H1 (cell line): ENCODE results near the gene PDE9A. TPM values are rescaled to one million over a fixed set of nuclear protein-coding genes. Genes with fewer than 3 reads are reported as not detected.
A peak's percentile ranks its signal among the peaks of the same experiment; 100 is the strongest.

ENCODE experiments used
- CTCF ChIA-PET: fragments of 300-600 bp; sonication (Branson Sonifier 250); formaldehyde crosslinking; loops from one replicate; lab custom pipeline; 2021; ENCODE audit not compliant: partially characterized antibody; lab: Charles Lee
- POLR2A ChIA-PET: fragments of 300-600 bp; sonication (Branson Sonifier 250); formaldehyde crosslinking; loops from one replicate; lab custom pipeline; 2021; ENCODE audit warnings: inconsistent platforms; ENCODE audit not compliant: partially characterized antibody; lab: Charles Lee
- DNase-seq, 2 experiments: peaks; one replicate each; pipeline versions ENCODE4 v3.0.0 to v3.0.0-alpha.2; 2010 to 2022; ENCODE audit warnings: low spot score in 2 of 2, low read depth in 1 of 2, mixed read lengths in 1 of 2
- FAIRE-seq: peaks from 2 replicates; lab custom pipeline; 2011; peaks lifted over from hg19 to GRCh38; lab: Jason Lieb, UNC
- H2AFZ ChIP-seq: 2 replicates; pipeline ENCODE4 v1.8.1; 2012; ENCODE audit warnings: low read length, inconsistent platforms
- H2AK5ac ChIP-seq: 2 replicates; pipeline ENCODE4 v1.6.1; 2013; ENCODE audit warnings: low read depth, low read length
- H2BK120ac ChIP-seq: replicated peaks from 2 replicates; pipeline ENCODE3; 2013; ENCODE audit warnings: low read depth, low read length, inconsistent platforms
- H2BK12ac ChIP-seq: 2 replicates; pipeline ENCODE4 v1.6.1; 2013; ENCODE audit warnings: low read depth, low read length
- H2BK15ac ChIP-seq: 2 replicates; pipeline ENCODE4 v1.6.1; 2013; ENCODE audit warnings: low read length
- H2BK20ac ChIP-seq: 2 replicates; pipeline ENCODE4 v1.6.1; 2013; ENCODE audit warnings: low read length
- H2BK5ac ChIP-seq: 2 replicates; pipeline ENCODE4 v1.6.1; 2013; ENCODE audit warnings: low read depth, low read length
- H3K14ac ChIP-seq: 2 replicates; pipeline ENCODE4 v1.6.1; 2013; ENCODE audit warnings: inconsistent platforms; ENCODE audit not compliant: insufficient read length
- H3K18ac ChIP-seq: 2 replicates; pipeline ENCODE4 v1.6.1; 2013; ENCODE audit warnings: low read length; ENCODE audit errors: extremely low read depth
- H3K23ac ChIP-seq: 2 replicates; pipeline ENCODE4 v1.6.1; 2013; ENCODE audit warnings: inconsistent platforms; ENCODE audit not compliant: insufficient read length
- H3K23me2 ChIP-seq: 2 replicates; pipeline ENCODE4 v1.6.1; 2013; ENCODE audit warnings: low read depth, low read length
- H3K27ac ChIP-seq: 2 replicates; pipeline ENCODE4 v1.6.1; 2011; ENCODE audit warnings: low read depth, low read length, inconsistent platforms
- H3K27me3 ChIP-seq, 4 experiments: replicated peaks in 1 of 4; 1 replicate in 1 of 4; 2 replicates in 3 of 4; pipeline versions ENCODE4 v1.6.1 to v1.8.1; 2011 to 2013; ENCODE audit warnings: low read length in 3 of 4, mild to moderate bottlenecking in 3 of 4, inconsistent platforms in 2 of 4, mixed read lengths in 2 of 4, moderate library complexity in 1 of 4; ENCODE audit not compliant: control insufficient read depth in 3 of 4, insufficient read depth in 3 of 4; ENCODE audit errors: extremely low read depth in 1 of 4
- H3K36me3 ChIP-seq, 4 experiments: 2 replicates each; pipeline versions ENCODE4 v1.6.1 to v1.8.1; 2011 to 2013; ENCODE audit warnings: mild to moderate bottlenecking in 4 of 4, low read length in 3 of 4, moderate library complexity in 2 of 4, control low read depth in 1 of 4, inconsistent platforms in 1 of 4; ENCODE audit not compliant: insufficient read depth in 4 of 4, control insufficient read depth in 2 of 4
- H3K4ac ChIP-seq: replicated peaks from 2 replicates; pipeline ENCODE3; 2013; ENCODE audit warnings: low read length, low read depth, mixed read lengths, inconsistent platforms; ENCODE audit not compliant: insufficient read length
- H3K4me1 ChIP-seq, 4 experiments: replicated peaks in 1 of 4; 1 replicate in 1 of 4; 2 replicates in 3 of 4; pipeline versions ENCODE4 v1.6.1 to v1.8.1; 2011 to 2013; ENCODE audit warnings: low read length in 3 of 4, inconsistent platforms in 2 of 4, mixed read lengths in 1 of 4; ENCODE audit not compliant: insufficient read depth in 4 of 4, control insufficient read depth in 3 of 4
- H3K4me2 ChIP-seq, 2 experiments: 2 replicates each; pipeline versions ENCODE4 v1.6.1 to v1.8.1; 2011 to 2013; ENCODE audit warnings: low read depth in 2 of 2, low read length in 2 of 2, control low read depth in 1 of 2, inconsistent platforms in 1 of 2, mild to moderate bottlenecking in 1 of 2; ENCODE audit not compliant: insufficient read depth in 1 of 2
- H3K4me3 ChIP-seq, 4 experiments: fragments of 200-600, 300-600 bp in 1 of 4; sonication (generic), shearing (Covaris generic), sonication (Bioruptor Twin) in 1 of 4; 2 replicates each; pipeline versions ENCODE4 v1.5.1 to v1.8.1; 2011 to 2016; ENCODE audit warnings: low read length in 4 of 4, low read depth in 3 of 4, control low read depth in 2 of 4, inconsistent platforms in 2 of 4, mild to moderate bottlenecking in 2 of 4, mixed read lengths in 1 of 4, moderate library complexity in 1 of 4; ENCODE audit not compliant: insufficient read depth in 2 of 4; ENCODE audit errors: extremely low read depth in 1 of 4
- H3K56ac ChIP-seq: replicated peaks from 2 replicates; pipeline ENCODE3; 2013; ENCODE audit warnings: low read depth, mild to moderate bottlenecking, mixed read lengths, low read length, inconsistent platforms; ENCODE audit not compliant: insufficient read length
- H3K79me1 ChIP-seq: 2 replicates; pipeline ENCODE4 v1.6.1; 2013; ENCODE audit warnings: low read depth, low read length, control low read depth
- H3K79me2 ChIP-seq, 2 experiments: 2 replicates each; pipeline versions ENCODE4 v1.6.1 to v1.8.1; 2012 to 2013; ENCODE audit warnings: low read length in 2 of 2, mild to moderate bottlenecking in 2 of 2, inconsistent platforms in 1 of 2; ENCODE audit not compliant: insufficient read depth in 2 of 2, control insufficient read depth in 1 of 2
- H3K9ac ChIP-seq, 4 experiments: replicated peaks in 1 of 4; 1 replicate in 1 of 4; 2 replicates in 3 of 4; pipeline versions ENCODE4 v1.6.1 to v1.8.1; 2011 to 2013; ENCODE audit warnings: low read depth in 3 of 4, low read length in 3 of 4, control low read depth in 2 of 4, mild to moderate bottlenecking in 2 of 4, moderate library complexity in 2 of 4, inconsistent platforms in 1 of 4; ENCODE audit errors: extremely low read depth in 1 of 4
- H3K9me3 ChIP-seq, 2 experiments: 2 replicates each; pipeline versions ENCODE4 v1.6.1 to v1.8.1; 2012 to 2013; ENCODE audit warnings: mild to moderate bottlenecking in 2 of 2, moderate library complexity in 2 of 2, control low read depth in 1 of 2, inconsistent platforms in 1 of 2, low read depth in 1 of 2, low read length in 1 of 2, mixed read lengths in 1 of 2; ENCODE audit not compliant: insufficient read depth in 2 of 2
- H4K20me1 ChIP-seq, 2 experiments: replicated peaks in 1 of 2; 2 replicates each; pipeline versions ENCODE3 to v1.8.1; 2011 to 2013; ENCODE audit warnings: inconsistent platforms in 2 of 2, low read length in 2 of 2, mild to moderate bottlenecking in 1 of 2; ENCODE audit not compliant: insufficient read depth in 2 of 2, control insufficient read depth in 1 of 2
- H4K5ac ChIP-seq: 2 replicates; pipeline ENCODE4 v1.6.1; 2013; ENCODE audit warnings: low read length, low read depth, mixed read lengths, inconsistent platforms; ENCODE audit not compliant: insufficient read length
- H4K8ac ChIP-seq: 2 replicates; pipeline ENCODE4 v1.8.0; 2013; ENCODE audit warnings: mild to moderate bottlenecking, moderate library complexity, low read length, inconsistent platforms; ENCODE audit not compliant: insufficient read depth; ENCODE audit errors: extremely low read depth
- H4K91ac ChIP-seq: replicated peaks from 2 replicates; pipeline ENCODE3; 2013; ENCODE audit warnings: low read length, mixed read lengths, inconsistent platforms; ENCODE audit not compliant: insufficient read length
- ASH2L ChIP-seq: fragments of 200-600, 300-600 bp; sonication (generic); IDR thresholded peaks from one replicate; pipeline ENCODE4 v1.7.1; 2017; ENCODE audit warnings: low read length
- PHF8 ChIP-seq: fragments of 200-600 bp; sonication (generic); conservative IDR thresholded peaks from 2 replicates; pipeline ENCODE4 v1.7.1; 2012; ENCODE audit warnings: low read depth, mild to moderate bottlenecking, inconsistent platforms, low read length, moderate library complexity
- POLR2A ChIP-seq, 2 experiments: IDR thresholded peaks; 1 replicate in 1 of 2; 2 replicates in 1 of 2; pipeline ENCODE4 v1.6.1; 2011; ENCODE audit warnings: low read depth in 2 of 2, low read length in 2 of 2, mild to moderate bottlenecking in 2 of 2; ENCODE audit errors: control extremely low read depth in 1 of 2
- POLR2AphosphoS5 ChIP-seq: IDR thresholded peaks from 2 replicates; pipeline ENCODE4 v1.6.1; 2011; ENCODE audit warnings: low read depth, low read length
- RFX5 ChIP-seq: IDR thresholded peaks from 2 replicates; pipeline ENCODE4 v1.6.1; 2011; ENCODE audit warnings: low read depth, low read length, improper control_type of control experiment, borderline replicate concordance
- RXRA ChIP-seq: IDR thresholded peaks from 2 replicates; pipeline ENCODE4 v1.6.1; 2011; ENCODE audit warnings: low read depth, mild to moderate bottlenecking, low read length, moderate library complexity; ENCODE audit not compliant: insufficient read depth
- SP4 ChIP-seq: IDR thresholded peaks from 2 replicates; pipeline ENCODE4 v1.6.1; 2012; ENCODE audit warnings: low read length, inconsistent platforms
- SRF ChIP-seq: IDR thresholded peaks from 2 replicates; pipeline ENCODE4 v1.6.1; 2011; ENCODE audit warnings: mild to moderate bottlenecking, low read depth, low read length, moderate library complexity
- TBP ChIP-seq: IDR thresholded peaks from 2 replicates; pipeline ENCODE4 v1.6.1; 2011; ENCODE audit warnings: low read depth, low read length, improper control_type of control experiment
- WGBS, 2 experiments: shearing (Covaris generic) in 1 of 2; methylation state at CpG; one replicate each; pipeline versions ENCODE4 v1.1.6 to v1.1.7; 2013 to 2015; ENCODE audit warnings: low lambda C conversion rate in 2 of 2, mixed read lengths in 2 of 2, inconsistent platforms in 1 of 2, low coverage in 1 of 2, missing lambda C conversion rate in 1 of 2; ENCODE audit not compliant: insufficient replicate concordance in 2 of 2, insufficient coverage in 1 of 2, insufficient read length in 1 of 2; ENCODE audit errors: extremely low coverage in 1 of 2, missing lambda C conversion rate in 1 of 2; 5-methylcytosine and 5-hydroxymethylcytosine counted together
- polyA plus RNA-seq, 7 experiments: library from polyadenylated mRNA; depleted of rRNA in 3 of 7; stranded (reverse) in 5 of 7; unstranded in 2 of 7; fragments of >200 nt in 5 of 7; fragments of 200-250 nt in 2 of 7; gene quantifications; 1 replicate in 5 of 7; 2 replicates in 1 of 7; 4 replicates in 1 of 7; pipeline versions ENCODE4 v1.2.1 to v1.2.3, GENCODE V29; 2011 to 2013; ENCODE audit warnings: missing spikeins in 2 of 7, mixed read lengths in 2 of 7
- total RNA-seq: library from RNA; stranded (reverse); fragmentation: NEBNext Ultra II Directional; extraction: Animal tissue kit (Norgen Biotek cat#: 25700); gene quantifications from 2 replicates; pipeline ENCODE4 v1.2.1, GENCODE V29; 2021
- TF ChIP-seq, protein P1 (sequence below), 3 experiments: IDR thresholded peaks; 1 replicate in 2 of 3; 2 replicates in 1 of 3; pipeline versions ENCODE4 v1.5.1 to v1.6.1; 2011; ENCODE audit warnings: low read length in 3 of 3, mild to moderate bottlenecking in 3 of 3, inconsistent platforms in 2 of 3, low read depth in 1 of 3, moderate library complexity in 1 of 3; ENCODE audit not compliant: insufficient read depth in 1 of 3; ENCODE audit errors: control extremely low read depth in 1 of 3

PDE9A gene
- total and polyA plus RNA-seq, 2 of the 8 experiments (the other 6 are each of a cell fraction or from before 2014, with no cell fraction given) = 39.2 to 45.9 TPM

DNA sequence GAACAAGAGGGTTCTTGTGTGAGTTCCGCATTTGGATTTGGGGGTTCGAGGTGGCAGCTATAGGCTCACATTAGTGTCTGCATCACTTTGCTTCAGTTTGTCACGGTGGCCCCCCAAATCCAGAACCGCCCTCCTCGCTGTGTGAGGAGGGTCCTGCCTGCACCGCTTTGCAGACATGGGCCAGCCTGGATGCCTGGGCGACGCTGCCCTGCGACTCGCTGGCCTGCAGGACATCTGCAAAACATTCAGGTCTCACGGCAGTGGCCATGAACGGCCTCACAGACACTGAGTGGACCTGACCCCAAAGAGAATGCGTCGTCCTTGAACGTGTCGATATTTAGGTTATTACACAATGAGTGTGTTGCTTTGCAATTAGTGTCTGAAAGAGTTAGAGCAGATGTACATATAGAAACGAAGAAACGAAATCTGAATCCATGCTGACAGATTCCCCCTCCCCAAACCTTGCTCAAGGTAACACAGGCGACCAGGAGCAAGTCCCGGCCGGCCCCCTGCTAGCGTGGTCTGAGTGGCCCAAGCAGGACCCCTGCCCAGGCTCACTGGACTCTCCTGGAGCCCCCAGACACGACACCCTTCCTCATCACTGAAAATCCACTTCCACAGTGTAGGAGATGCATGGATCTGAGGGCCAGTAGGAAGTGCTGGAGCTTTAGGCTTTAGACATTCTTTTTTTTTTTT is 20.4 kb downstream of the PDE9A start:
- H3K27me3 ChIP-seq = no peaks in the 10 kb centered on the region
- no peak overlapping the region for H2BK120ac ChIP-seq
- POLR2A ChIA-PET = no interaction called here
- TF ChIP-seq RFX5 (no peak), TBP (no peak), ASH2L (no peak), SRF (no peak), POLR2A (IDR thresholded peaks at IDR 0.05; ENCODE audit: control extremely low read depth in 1 of 2, low read depth in 2 of 2, low read length in 2 of 2) (no peak), PHF8 (no peak), RXRA (no peak), SP4 (no peak), POLR2AphosphoS5 (no peak)
- TF ChIP-seq, protein P1, sequence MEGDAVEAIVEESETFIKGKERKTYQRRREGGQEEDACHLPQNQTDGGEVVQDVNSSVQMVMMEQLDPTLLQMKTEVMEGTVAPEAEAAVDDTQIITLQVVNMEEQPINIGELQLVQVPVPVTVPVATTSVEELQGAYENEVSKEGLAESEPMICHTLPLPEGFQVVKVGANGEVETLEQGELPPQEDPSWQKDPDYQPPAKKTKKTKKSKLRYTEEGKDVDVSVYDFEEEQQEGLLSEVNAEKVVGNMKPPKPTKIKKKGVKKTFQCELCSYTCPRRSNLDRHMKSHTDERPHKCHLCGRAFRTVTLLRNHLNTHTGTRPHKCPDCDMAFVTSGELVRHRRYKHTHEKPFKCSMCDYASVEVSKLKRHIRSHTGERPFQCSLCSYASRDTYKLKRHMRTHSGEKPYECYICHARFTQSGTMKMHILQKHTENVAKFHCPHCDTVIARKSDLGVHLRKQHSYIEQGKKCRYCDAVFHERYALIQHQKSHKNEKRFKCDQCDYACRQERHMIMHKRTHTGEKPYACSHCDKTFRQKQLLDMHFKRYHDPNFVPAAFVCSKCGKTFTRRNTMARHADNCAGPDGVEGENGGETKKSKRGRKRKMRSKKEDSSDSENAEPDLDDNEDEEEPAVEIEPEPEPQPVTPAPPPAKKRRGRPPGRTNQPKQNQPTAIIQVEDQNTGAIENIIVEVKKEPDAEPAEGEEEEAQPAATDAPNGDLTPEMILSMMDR (IDR thresholded peaks at IDR 0.05; ENCODE audit: control extremely low read depth in 1 of 3, insufficient read depth in 1 of 3, low read depth in 1 of 3, low read length in 3 of 3) = no peak

More for the DNA sequence above, 20.4 kb downstream of the PDE9A start:
- Histone ChIP-seq H3K4me1 (peaks cover 2 to 28% (median 18%) of the 10 kb centered on the region in 4 experiments; a peak in 6 of 7 replicates), H2AFZ (no peak overlapping the region), H3K18ac (no peak overlapping the region), H3K9me3 (no peaks in the 10 kb centered on the region), H2BK20ac (no peak overlapping the region), H3K23me2 (peaks cover 10% of the 10 kb centered on the region), H3K79me1 (peaks cover 8% of the 10 kb centered on the region; the same call in 1 of the 2 replicates), H3K4ac (no peak overlapping the region), H4K91ac (no peak overlapping the region), H4K5ac (no peak overlapping the region), H2BK5ac (no peak overlapping the region), H2BK15ac (no peak overlapping the region), H3K4me2 (peak overlapping the region; percentile 22 to 55; a peak in 3 of 4 replicates), H3K9ac (no peak overlapping the region), H4K8ac (no peak overlapping the region), H3K27ac (no peak overlapping the region), H3K79me2 (peaks cover 4 to 59% of the 10 kb centered on the region in 2 experiments; a peak in 3 of 4 replicates), H3K4me3 (peak overlapping the region in 1 of 4 experiments; percentile 8; a peak in 1 of 8 replicates), H4K20me1 (peaks cover 13 to 37% of the 10 kb centered on the region in 2 experiments), H2BK12ac (no peak overlapping the region), H3K23ac (no peak overlapping the region), H3K36me3 (peaks cover 0 to 11% (median 1%) of the 10 kb centered on the region in 4 experiments; a peak in 4 of 8 replicates), H3K56ac (no peak overlapping the region), H2AK5ac (peak overlapping the region; percentile 42; the same call in 1 of the 2 replicates), H3K14ac (no peak overlapping the region)
- 75% methylated on average over 23 of the region's 23 CpGs; no CpG with 5 or more reads in 1 of the 2 experiments for WGBS, 2 experiments
- CTCF ChIA-PET = interaction anchor here (0.9 to 2.4 kb wide), 3 partner anchors 18 to 21 kb away, joined by 3 to 14 read pairs (median 5); partner anchors contain the start of gene PDE9A
- DNase-seq (no peak), FAIRE-seq (no peak)
